SK-N-SH treated with all-trans-retinoic acid at 6 μM for 48 hours (cell line): ENCODE results near the gene PROKR1.

Experiments used
- ATAC-seq: fragments of 200-7000 bp; cut with Tn5 transposase; 3 replicates; pipeline ENCODE4 v1.9.1; 2020; ENCODE audit warnings: mild to moderate bottlenecking, moderate library complexity
- ARNTL ChIP-seq: fragments of 450-650 bp; formaldehyde crosslinking; IDR thresholded peaks from 2 replicates; pipeline ENCODE4 v1.5.0; 2020; ENCODE audit warnings: low read depth, mild to moderate bottlenecking, moderate library complexity, borderline replicate concordance
- BACH2 ChIP-seq: fragments of 250-450 bp; sonication (Bioruptor Pico); IDR thresholded peaks from 2 replicates; pipeline ENCODE4 v1.9.0; 2021; ENCODE audit warnings: mild to moderate bottlenecking, borderline replicate concordance
- CREB5 ChIP-seq: fragments of 250-450 bp; sonication (Bioruptor Pico); IDR thresholded peaks from 2 replicates; pipeline ENCODE4 v1.5.1; 2020; ENCODE audit warnings: low read depth, mild to moderate bottlenecking, moderate library complexity
- CSDC2 ChIP-seq: fragments of 250-450 bp; sonication (Bioruptor Pico); IDR thresholded peaks from 2 replicates; pipeline ENCODE4 v1.5.0; 2020; ENCODE audit warnings: mild to moderate bottlenecking, moderate library complexity
- CSRNP3 ChIP-seq: fragments of 250-450 bp; sonication (Bioruptor Pico); IDR thresholded peaks from 2 replicates; pipeline ENCODE4 v1.5.1; 2021; ENCODE audit warnings: mild to moderate bottlenecking, moderate library complexity
- ESRRG ChIP-seq: fragments of 250-450 bp; sonication (Bioruptor Pico); IDR thresholded peaks from 2 replicates; pipeline ENCODE4 v1.6.1; 2021; ENCODE audit warnings: mild to moderate bottlenecking
- GLIS3 ChIP-seq: fragments of 250-450 bp; sonication (Bioruptor Pico); IDR thresholded peaks from 2 replicates; pipeline ENCODE4 v1.5.0; 2020; ENCODE audit warnings: mild to moderate bottlenecking, moderate library complexity
- ISL1 ChIP-seq: fragments of 250-450 bp; sonication (Bioruptor Pico); IDR thresholded peaks from 2 replicates; pipeline ENCODE4 v2.1.2; 2022; ENCODE audit warnings: mild to moderate bottlenecking, moderate library complexity
- OSR1 ChIP-seq: fragments of 250-450 bp; sonication (Bioruptor Pico); IDR thresholded peaks from 2 replicates; pipeline ENCODE4 v1.8.0; 2022; ENCODE audit warnings: moderate library complexity, mild to moderate bottlenecking, inconsistent platforms
- PATZ1 ChIP-seq: fragments of 250-450 bp; sonication (Bioruptor Pico); IDR thresholded peaks from 2 replicates; pipeline ENCODE4 v1.8.0; 2020; ENCODE audit warnings: mild to moderate bottlenecking, moderate library complexity, borderline replicate concordance
- POU6F1 ChIP-seq: fragments of 250-450 bp; sonication (Bioruptor Pico); IDR thresholded peaks from 2 replicates; pipeline ENCODE4 v1.8.0; 2021; ENCODE audit warnings: low read depth, mild to moderate bottlenecking, moderate library complexity, borderline replicate concordance
- PPARA ChIP-seq: fragments of 250-450 bp; sonication (Bioruptor Pico); IDR thresholded peaks from 2 replicates; pipeline ENCODE4 v1.5.0; 2020; ENCODE audit warnings: mild to moderate bottlenecking, borderline replicate concordance
- RARB ChIP-seq: fragments of 250-450 bp; sonication (Bioruptor Pico); IDR thresholded peaks from 2 replicates; pipeline ENCODE4 v1.8.0; 2021; ENCODE audit warnings: mild to moderate bottlenecking, moderate library complexity
- SNAI2 ChIP-seq: fragments of 250-450 bp; sonication (Bioruptor Pico); IDR thresholded peaks from 2 replicates; pipeline ENCODE4 v1.5.0; 2020; ENCODE audit warnings: mild to moderate bottlenecking, moderate library complexity
- TCF4 ChIP-seq: fragments of 250-450 bp; sonication (Bioruptor Pico); IDR thresholded peaks from 2 replicates; pipeline ENCODE4 v1.8.0; 2021; ENCODE audit warnings: mild to moderate bottlenecking, moderate library complexity, borderline replicate concordance
- TOX ChIP-seq: fragments of 250-450 bp; sonication (Bioruptor Pico); IDR thresholded peaks from 2 replicates; pipeline ENCODE4 v1.8.0; 2021; ENCODE audit warnings: mild to moderate bottlenecking, moderate library complexity, borderline replicate concordance
- TSHZ2 ChIP-seq: fragments of 250-450 bp; sonication (Bioruptor Pico); IDR thresholded peaks from 2 replicates; pipeline ENCODE4 v1.5.0; 2020; ENCODE audit warnings: mild to moderate bottlenecking, moderate library complexity
- ZC3H10 ChIP-seq: fragments of 250-450 bp; sonication (Bioruptor Pico); IDR thresholded peaks from 2 replicates; pipeline ENCODE4 v1.5.1; 2021; ENCODE audit warnings: mild to moderate bottlenecking, moderate library complexity
- ZFP3 ChIP-seq: fragments of 250-450 bp; sonication (Bioruptor Pico); IDR thresholded peaks from 2 replicates; pipeline ENCODE4 v1.5.0; 2020; ENCODE audit warnings: mild to moderate bottlenecking, moderate library complexity
- ZFP30 ChIP-seq: fragments of 450-650 bp; formaldehyde crosslinking; IDR thresholded peaks from 2 replicates; pipeline ENCODE4 v1.5.0; 2022; ENCODE audit warnings: mild to moderate bottlenecking, moderate library complexity
- ZNF565 ChIP-seq: fragments of 450-650 bp; formaldehyde crosslinking; conservative IDR thresholded peaks from 2 replicates; pipeline ENCODE4 v1.5.0; 2020; ENCODE audit warnings: low read depth, mild to moderate bottlenecking, moderate library complexity
- ZNF70 ChIP-seq: fragments of 450-650 bp; formaldehyde crosslinking; IDR thresholded peaks from 2 replicates; pipeline ENCODE4 v1.5.0; 2020; ENCODE audit warnings: mild to moderate bottlenecking, moderate library complexity
- ZNF8 ChIP-seq: fragments of 450-650 bp; formaldehyde crosslinking; IDR thresholded peaks from 2 replicates; pipeline ENCODE4 v1.5.0; 2020; ENCODE audit warnings: mild to moderate bottlenecking, moderate library complexity

Gene PROKR1

GRCh38 chr2:68686178-68686577 is 42.8 kb downstream of the PROKR1 start:
- ATAC-seq: no peak
- TF ChIP-seq SNAI2: no peak
- TF ChIP-seq PPARA (CRISPR knock-in tag): no peak
- no peak for TF ChIP-seq CREB5 (CRISPR knock-in tag)
- TF ChIP-seq ZNF565 (CRISPR knock-in tag): no peak
- no peak for TF ChIP-seq ZC3H10 (CRISPR knock-in tag)
- TF ChIP-seq ISL1 (CRISPR knock-in tag): no peak
- no peak for TF ChIP-seq ZFP30 (CRISPR knock-in tag)

- TF ChIP-seq ZFP30 (CRISPR knock-in tag) (no peak), ZFP3 (CRISPR knock-in tag) (no peak), ZNF565 (CRISPR knock-in tag) (no peak), CREB5 (CRISPR knock-in tag) (no peak), CSDC2 (CRISPR knock-in tag) (no peak), RARB (CRISPR knock-in tag) (no peak), ESRRG (CRISPR knock-in tag) (no peak), CSRNP3 (CRISPR knock-in tag) (no peak), BACH2 (CRISPR knock-in tag) (no peak), OSR1 (CRISPR knock-in tag) (no peak), TCF4 (no peak), ARNTL (CRISPR knock-in tag) (no peak)
- ATAC-seq: no peak
Measured at GRCh38 chr2:68687018-68687417, 43.6 kb downstream of the PROKR1 start.

- TF ChIP-seq ARNTL (CRISPR knock-in tag) (no peak), ISL1 (CRISPR knock-in tag) (no peak), SNAI2 (no peak), ZNF565 (CRISPR knock-in tag) (no peak), ZNF8 (CRISPR knock-in tag) (no peak), POU6F1 (CRISPR knock-in tag) (no peak), ZFP30 (CRISPR knock-in tag) (no peak), CSDC2 (CRISPR knock-in tag) (no peak), PATZ1 (CRISPR knock-in tag) (no peak), GLIS3 (CRISPR knock-in tag) (no peak), TSHZ2 (no peak), TOX (CRISPR knock-in tag) (no peak), PPARA (CRISPR knock-in tag) (no peak), OSR1 (CRISPR knock-in tag) (no peak), ZC3H10 (CRISPR knock-in tag) (no peak), RARB (CRISPR knock-in tag) (no peak), BACH2 (CRISPR knock-in tag) (no peak), CSRNP3 (CRISPR knock-in tag) (no peak), ZNF70 (CRISPR knock-in tag) (no peak)
- ATAC-seq: no peak
Measured at GRCh38 chr2:68689553-68690537, 46.5 kb downstream of the PROKR1 start.
